ENCODE results near the gene L3MBTL3. TPM values are rescaled to one million over a fixed set of nuclear protein-coding genes. Genes with fewer than 3 reads are reported as not detected.

L3MBTL3 gene
- total RNA-seq, 2 experiments from 2014 or later, result 15.0 to 16.9 TPM

DNA sequence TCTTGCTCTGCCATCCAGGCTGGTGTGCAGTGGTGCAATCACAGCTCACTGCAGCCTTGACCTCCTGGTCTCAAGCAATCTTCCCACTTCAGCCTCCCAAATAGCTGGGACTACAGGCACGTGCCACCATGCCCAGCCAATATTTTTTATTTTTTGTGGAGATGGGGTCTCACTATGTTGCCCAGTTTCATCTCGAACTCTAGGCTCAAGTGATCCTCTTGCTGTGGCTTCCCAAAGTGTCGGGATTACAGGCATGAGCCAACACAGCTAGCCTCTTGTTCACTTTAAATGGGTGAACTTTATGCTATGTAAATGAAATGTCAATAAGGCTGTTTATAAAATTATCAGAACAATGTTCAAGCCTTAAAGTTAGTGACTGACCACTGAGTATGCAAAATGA lies 167.3 kb downstream of the L3MBTL3 start:
- H3K27ac Mint-ChIP-seq, result no peak overlapping the region
- POLR2A ChIA-PET, result interaction anchor here (1.6 to 2.2 kb wide), 2 partner anchors 38 to 47 kb away, joined by 4 to 8 read pairs; partner anchors contain the start of gene SAMD3

DNA sequence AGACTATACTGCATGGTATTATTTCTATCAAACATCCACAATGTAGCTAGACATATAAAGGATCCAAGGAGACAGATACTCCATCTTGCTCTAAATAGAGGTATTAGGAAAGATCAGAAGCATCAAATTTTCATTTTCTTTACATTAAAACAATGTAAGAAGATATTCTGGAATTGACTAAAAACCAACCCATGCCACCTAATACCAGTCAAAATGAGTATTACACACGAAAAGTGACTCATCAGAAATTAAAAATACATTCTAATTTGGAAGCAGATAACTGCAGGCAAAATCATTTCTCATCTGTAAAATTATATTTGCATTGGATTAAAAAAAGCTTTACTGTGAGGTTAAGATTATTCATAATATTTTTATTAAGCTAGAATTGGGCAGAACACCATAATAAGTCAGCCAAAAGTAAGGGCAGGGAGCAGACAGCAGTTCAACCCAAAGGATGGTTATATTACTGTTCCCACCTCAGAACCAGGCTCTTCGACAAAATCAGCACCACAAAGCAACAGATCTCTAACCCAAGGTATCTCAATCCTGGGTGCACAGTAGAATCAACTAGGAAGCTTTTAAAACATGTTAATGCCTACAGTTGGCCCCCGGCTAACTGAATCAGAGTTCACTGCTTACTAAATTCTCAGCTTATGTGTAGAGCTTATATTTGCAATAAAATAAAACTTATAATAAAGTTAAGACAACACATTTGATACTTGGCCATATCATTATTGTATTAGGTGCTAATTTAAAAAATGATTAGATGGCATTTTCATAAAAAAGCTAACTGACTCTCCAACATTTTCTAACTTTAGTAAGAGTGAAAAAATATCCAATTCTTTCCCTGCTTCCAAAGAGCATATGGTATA lies 169.2 kb downstream of the L3MBTL3 start:
- Mint-ChIP-seq H3K27me3 (no peaks in the 10 kb centered on the region), H3K4me3 (no peak overlapping the region), H3K4me1 (peaks cover 54% of the 10 kb centered on the region), H3K36me3 (ENCODE audit: low read depth) (peaks cover 86% of the 10 kb centered on the region), H3K9me3 (no peaks in the 10 kb centered on the region), H3K27ac (no peak overlapping the region)
- POLR2A ChIA-PET, result interaction anchor here (1.1 to 2.0 kb wide), 7 partner anchors 10 to 36 kb away, joined by 3 to 8 read pairs (median 5); partner anchors contain the start of gene SAMD3
- CTCF ChIA-PET, result interaction anchor here (0.7 to 2.5 kb wide), 9 partner anchors 13 to 277 kb away, joined by 3 to 9 read pairs (median 4); partner anchors contain the start of gene SAMD3
- no peak for DNase-seq

More for the DNA sequence above, 167.3 kb downstream of the L3MBTL3 start:
- Mint-ChIP-seq H3K9me3 (peaks cover 4% of the 10 kb centered on the region), H3K4me1 (peaks cover 61% of the 10 kb centered on the region), H3K36me3 (ENCODE audit: low read depth) (peaks cover 84% of the 10 kb centered on the region), H3K4me3 (no peak overlapping the region), H3K27me3 (no peaks in the 10 kb centered on the region)
- CTCF ChIA-PET, result interaction anchor here (0.7 to 0.9 kb wide), 2 partner anchors 11 to 37 kb away, joined by 3 read pairs; partner anchors contain the start of gene SAMD3
- no peak for DNase-seq

GRCh38 chr6:130188207-130188899 lies 170.0 kb downstream of the L3MBTL3 start:
- no peaks in the 10 kb centered on the region for H3K9me3 Mint-ChIP-seq
- no peak overlapping the region for H3K27ac Mint-ChIP-seq
- ChIA-PET POLR2A (interaction anchor here (1.0 to 2.0 kb wide), 7 partner anchors 10 to 56 kb away, joined by 3 to 8 read pairs (median 4); no protein-coding TSS in a partner anchor), CTCF (interaction anchor here (1.1 to 2.5 kb wide), 4 partner anchors 12 to 48 kb away, joined by 3 to 9 read pairs (median 6); partner anchors contain the start of gene SAMD3)
- no peaks in the 10 kb centered on the region for H3K27me3 Mint-ChIP-seq
- DNase-seq, result no peak
- H3K4me3 Mint-ChIP-seq, result no peak overlapping the region
- peaks cover 48% of the 10 kb centered on the region for H3K4me1 Mint-ChIP-seq
- H3K36me3 Mint-ChIP-seq (ENCODE audit: low read depth), result peaks cover 86% of the 10 kb centered on the region

- Mint-ChIP-seq H3K36me3 (ENCODE audit: low read depth) (peaks cover 86% of the 10 kb centered on the region), H3K4me1 (peaks cover 35% of the 10 kb centered on the region), H3K4me3 (no peak overlapping the region), H3K27me3 (no peaks in the 10 kb centered on the region), H3K9me3 (peaks cover 3% of the 10 kb centered on the region), H3K27ac (no peak overlapping the region)
- ChIA-PET POLR2A (no interaction called here), CTCF (interaction anchor here (1.0 kb wide), 1 partner anchor 22 kb away, joined by 3 read pairs; no protein-coding TSS in a partner anchor)
- no peak for DNase-seq
Measured at GRCh38 chr6:130189531-130190397, 171.4 kb downstream of the L3MBTL3 start.

Other genes with a start within 250 kb of the L3MBTL3 start
- gene TMEM244, start 157.3 kb upstream of the L3MBTL3 start, total RNA-seq, result under 1 TPM in 1 of 2 experiments, not detected in 1; 0.43 TPM
- 10 to 100 TPM; 70.5 to 79.7 TPM for gene SAMD3, start 204.4 kb downstream of the L3MBTL3 start, total RNA-seq